ENCODE data around the gene ZNF576. TPM values are rescaled to one million over a fixed set of nuclear protein-coding genes. Genes with fewer than 3 reads are reported as not detected.
A peak's percentile ranks its signal among the peaks of the same experiment; 100 is the strongest.
"Not testable (repeated sequence)": the region's sequence is repeated elsewhere in the genome, so short reads cannot be mapped to it uniquely, and the experiment has no call there.

ZNF576 gene
- polyA plus RNA-seq, 1 donor from 2014 or later, result 9.9 TPM

DNA sequence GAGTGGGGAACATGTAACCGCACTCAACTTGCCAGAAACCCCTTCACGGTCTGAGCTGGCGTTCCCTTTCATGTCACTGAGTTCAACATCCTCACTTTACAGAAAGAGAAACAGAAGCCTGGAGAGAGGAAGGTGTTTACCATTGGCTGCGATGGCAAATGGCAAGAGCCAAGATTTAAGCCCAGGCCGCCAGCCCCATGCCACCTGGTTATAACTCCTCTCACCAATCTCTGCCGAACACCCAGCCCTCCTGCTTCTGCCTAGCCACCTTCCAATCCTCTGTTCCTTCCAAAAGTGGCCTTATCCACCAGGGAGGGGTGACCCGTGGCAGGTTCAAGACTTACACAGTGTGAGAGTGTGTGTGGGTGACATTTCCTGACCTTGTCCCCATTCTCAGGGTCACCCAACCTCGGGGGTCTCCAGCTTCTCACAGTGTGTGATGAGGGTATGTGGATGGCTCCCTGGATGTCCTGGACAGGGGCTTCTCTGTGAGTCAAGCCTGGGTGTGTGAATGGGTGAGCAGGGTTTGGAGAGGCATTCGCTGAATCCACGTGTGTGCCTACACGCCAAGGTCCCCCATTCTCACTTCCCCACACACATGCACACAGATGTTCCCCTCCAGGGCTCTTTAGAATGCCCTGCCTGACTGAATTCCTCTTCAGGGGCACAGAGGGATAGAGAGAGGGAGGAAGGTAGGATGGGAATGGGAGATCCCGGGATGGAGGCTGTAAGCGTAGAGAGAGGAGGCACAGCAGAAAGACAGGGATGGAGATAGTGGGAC, 42.0 kb downstream of the ZNF576 start:
- Mint-ChIP-seq H3K27ac (no peak overlapping the region), H3K27me3 (peaks cover 30% of the 10 kb centered on the region), H3K36me3 (no peaks in the 10 kb centered on the region), H3K9me3 (peaks cover 0 to 2% (median 0%) of the 10 kb centered on the region in 3 donors), H3K4me3 (peak overlapping the region; percentile 62 to 83 (median 71)), H3K4me1 (peaks cover 5 to 9% (median 5%) of the 10 kb centered on the region in 3 donors)

DNA sequence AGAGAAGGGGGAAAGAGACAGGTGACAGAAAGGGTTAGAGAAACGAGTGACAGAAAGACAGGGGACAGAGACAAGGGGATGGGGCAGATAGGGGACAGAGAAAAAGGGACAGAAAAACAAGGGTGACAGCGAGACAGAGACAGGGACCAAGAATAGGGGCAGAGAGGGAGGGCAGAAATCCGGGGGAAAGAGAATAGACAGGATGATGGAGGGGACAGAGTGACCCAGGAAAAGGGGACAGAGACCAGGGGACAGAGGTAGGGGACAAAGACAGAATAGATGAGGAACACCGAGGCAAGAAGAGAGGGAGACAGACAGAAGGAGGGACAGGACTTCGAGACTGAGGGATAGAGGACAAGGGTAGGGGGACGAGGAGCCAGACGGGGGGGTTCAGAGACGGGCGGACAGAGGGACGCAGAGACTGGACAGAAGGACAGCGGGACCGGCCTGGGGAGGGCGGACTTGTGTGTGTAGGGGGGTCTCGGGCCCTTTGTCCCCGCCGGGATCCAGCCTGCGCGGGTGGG, 42.7 kb downstream of the ZNF576 start:
- Mint-ChIP-seq H3K4me1 (peaks cover 5 to 9% (median 5%) of the 10 kb centered on the region in 3 donors), H3K4me3 (peak overlapping the region in 3 of 4 donors; percentile 67 to 83 (median 75)), H3K9me3 (peaks cover 0 to 2% (median 0%) of the 10 kb centered on the region in 3 donors), H3K27ac (peak overlapping the region in 1 of 3 donors; percentile 23), H3K27me3 (peaks cover 30% of the 10 kb centered on the region), H3K36me3 (no peaks in the 10 kb centered on the region)

DNA sequence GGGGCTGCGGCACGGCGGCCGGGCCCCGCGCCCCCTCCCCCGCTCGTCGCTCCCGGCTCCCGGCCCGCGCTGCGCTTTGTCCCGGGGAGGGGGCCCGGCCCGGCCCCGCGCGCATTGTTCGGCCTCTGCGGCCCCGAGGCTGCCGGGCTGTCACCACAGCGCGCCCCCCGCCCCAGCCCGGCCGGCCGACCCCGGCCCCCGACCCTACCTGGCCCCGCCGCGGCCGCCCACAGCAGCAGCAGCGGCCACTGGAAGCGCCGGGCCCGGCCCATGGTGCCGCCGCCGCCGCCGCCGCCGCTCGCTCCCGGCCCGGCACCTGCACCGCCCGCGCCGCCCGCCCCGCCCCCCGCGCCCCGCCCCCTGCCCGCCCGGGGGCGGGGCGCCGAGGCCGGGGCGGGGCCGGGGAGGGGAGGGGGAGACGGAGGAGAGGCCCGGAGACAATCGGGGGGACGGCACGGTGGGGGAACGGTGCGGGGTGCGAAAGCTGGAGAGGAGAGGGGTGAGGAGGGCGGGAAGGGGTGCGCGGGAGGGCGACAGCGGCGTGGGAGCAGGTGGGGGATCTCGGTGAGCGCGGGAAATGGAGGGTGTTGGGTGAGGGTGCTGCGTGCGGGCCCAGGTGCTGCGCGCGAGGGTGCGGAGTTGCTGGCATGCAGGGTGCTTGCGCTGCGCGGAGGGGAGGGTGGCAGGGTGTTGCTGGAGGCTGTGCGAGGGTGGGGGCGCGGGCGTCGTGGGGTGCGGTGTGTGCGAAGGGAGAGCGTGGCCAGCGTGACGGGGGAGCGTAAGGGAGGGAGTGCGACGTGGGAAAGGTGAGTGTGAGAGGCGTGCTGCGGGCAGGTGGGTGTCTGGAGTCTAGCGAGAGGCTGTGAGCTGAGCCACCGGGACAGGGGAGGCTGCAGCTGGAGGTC, 43.4 kb downstream of the ZNF576 start, which contains the start of gene CADM4:
Gene CADM4, minus strand, starts transcription at position 332 of the 905 bp plus-strand sequence. Its CDS starts 60 bp downstream, at position 272.
- peak within 1 kb of the TSS; percentile 53 to 91 (median 78) for H3K4me3 Mint-ChIP-seq
- no peaks in the 10 kb centered on the region for H3K36me3 Mint-ChIP-seq
- H3K4me1 Mint-ChIP-seq, result peaks cover 5 to 9% (median 5%) of the 10 kb centered on the region in 3 donors
- peaks cover 30% of the 10 kb centered on the region for H3K27me3 Mint-ChIP-seq
- H3K27ac Mint-ChIP-seq, result peak within 1 kb of the TSS in 2 of 3 donors; percentile 23 to 77
- H3K9me3 Mint-ChIP-seq, result peaks cover 0 to 2% (median 0%) of the 10 kb centered on the region in 3 donors

DNA sequence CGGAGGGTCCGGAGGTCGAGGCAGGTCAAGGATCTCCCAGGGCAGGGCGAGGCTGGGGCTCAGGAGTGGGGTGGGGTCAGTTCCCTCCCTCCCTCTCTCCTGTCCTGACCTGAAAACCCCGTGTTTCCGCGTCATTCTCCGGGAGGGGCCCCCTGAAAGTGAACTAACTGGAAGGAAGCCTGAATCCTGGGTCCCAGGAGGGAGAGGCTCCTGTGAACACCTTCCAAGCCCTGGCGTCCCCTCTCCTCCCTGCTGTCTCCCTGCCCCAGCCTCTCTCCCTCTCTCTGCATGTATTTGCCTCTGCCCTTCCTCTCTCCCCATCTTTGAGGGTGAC, 44.0 kb downstream of the ZNF576 start:
- H3K4me1 Mint-ChIP-seq, result peaks cover 5 to 9% (median 5%) of the 10 kb centered on the region in 3 donors
- H3K27me3 Mint-ChIP-seq, result peaks cover 26% of the 10 kb centered on the region
- H3K36me3 Mint-ChIP-seq, result no peaks in the 10 kb centered on the region
- peaks cover 0 to 2% (median 0%) of the 10 kb centered on the region in 3 donors for H3K9me3 Mint-ChIP-seq
- peak overlapping the region; percentile 53 to 91 (median 78) for H3K4me3 Mint-ChIP-seq
- H3K27ac Mint-ChIP-seq, result peak overlapping the region in 1 of 3 donors; percentile 77

DNA sequence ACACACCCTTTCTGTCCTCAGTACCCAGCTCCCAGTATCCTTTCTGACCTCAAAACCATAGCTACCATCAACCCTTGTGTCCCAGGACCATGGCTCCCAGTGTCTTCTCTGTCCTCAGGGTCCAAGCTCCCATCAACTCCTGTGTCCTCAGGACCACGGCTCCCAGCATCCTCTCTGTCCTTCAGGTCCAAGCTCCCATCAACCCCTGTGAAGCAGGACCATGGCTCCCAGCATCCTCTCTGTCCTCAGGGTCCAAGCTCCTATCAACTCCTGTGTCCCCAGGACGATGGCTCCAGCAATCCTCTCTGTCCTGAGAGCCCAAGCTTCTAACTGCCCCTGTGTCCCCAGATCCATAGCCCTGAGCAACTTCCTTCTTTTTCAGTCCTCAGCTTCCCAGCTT, 44.9 kb downstream of the ZNF576 start:
- H3K4me1 Mint-ChIP-seq, result peaks cover 5 to 9% (median 5%) of the 10 kb centered on the region in 3 donors
- H3K27ac Mint-ChIP-seq, result peak overlapping the region in 1 of 3 donors; percentile 71
- no peaks in the 10 kb centered on the region for H3K36me3 Mint-ChIP-seq
- H3K27me3 Mint-ChIP-seq, result peaks cover 26% of the 10 kb centered on the region
- peaks cover 0 to 4% (median 2%) of the 10 kb centered on the region in 3 donors for H3K9me3 Mint-ChIP-seq
- H3K4me3 Mint-ChIP-seq, result peak overlapping the region in 3 of 4 donors; percentile 15 to 65 (median 58)

DNA sequence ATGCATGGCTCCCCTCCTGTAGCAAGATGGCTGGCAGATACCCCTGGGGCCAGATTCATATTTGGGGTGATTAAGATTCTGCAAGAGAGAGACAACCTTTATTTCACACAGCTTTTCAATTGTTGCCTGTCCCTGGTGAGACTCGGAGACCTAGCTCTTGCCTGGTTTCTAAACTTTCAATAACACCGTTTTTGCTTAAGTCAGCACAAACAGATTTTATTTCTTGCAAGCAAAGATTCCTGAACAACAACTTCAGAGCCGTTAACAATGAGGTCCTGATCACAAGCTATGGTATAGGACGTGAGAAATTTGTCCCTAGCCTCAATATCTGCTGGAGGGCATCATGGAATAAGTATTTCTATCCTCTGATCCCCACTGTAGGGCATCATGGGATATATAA, 46.1 kb downstream of the ZNF576 start:
- no peak overlapping the region for H3K4me3 Mint-ChIP-seq
- H3K27me3 Mint-ChIP-seq, result peaks cover 24% of the 10 kb centered on the region
- H3K9me3 Mint-ChIP-seq, result peaks cover 0 to 6% (median 4%) of the 10 kb centered on the region in 3 donors
- H3K27ac Mint-ChIP-seq, result no peak overlapping the region
- H3K36me3 Mint-ChIP-seq, result no peaks in the 10 kb centered on the region
- peaks cover 5 to 9% (median 5%) of the 10 kb centered on the region in 3 donors for H3K4me1 Mint-ChIP-seq

DNA sequence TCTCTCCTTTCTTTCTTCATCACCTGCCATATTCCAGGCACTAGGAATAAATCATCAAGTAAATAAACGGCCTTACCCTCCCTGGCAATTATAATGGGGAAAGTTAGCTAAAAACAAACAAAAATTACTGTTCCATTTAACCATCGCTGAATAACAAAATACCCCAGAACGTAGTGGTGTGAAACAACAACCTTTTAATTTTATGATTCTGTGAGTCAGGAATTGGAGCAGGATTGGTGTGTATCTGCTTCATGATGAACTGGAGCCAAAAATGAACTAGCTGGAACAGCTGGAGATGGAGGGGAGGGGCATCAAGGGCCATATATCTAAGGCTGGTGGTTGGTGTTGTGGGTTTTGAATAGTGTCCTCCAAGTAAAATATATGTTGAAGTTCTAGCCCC, 46.9 kb downstream of the ZNF576 start:
- peaks cover 0 to 6% (median 4%) of the 10 kb centered on the region in 3 donors for H3K9me3 Mint-ChIP-seq
- peaks cover 0 to 8% (median 5%) of the 10 kb centered on the region in 3 donors for H3K4me1 Mint-ChIP-seq
- no peaks in the 10 kb centered on the region for H3K36me3 Mint-ChIP-seq
- H3K27ac Mint-ChIP-seq, result no peak overlapping the region
- H3K4me3 Mint-ChIP-seq, result no peak overlapping the region
- peaks cover 20% of the 10 kb centered on the region for H3K27me3 Mint-ChIP-seq

DNA sequence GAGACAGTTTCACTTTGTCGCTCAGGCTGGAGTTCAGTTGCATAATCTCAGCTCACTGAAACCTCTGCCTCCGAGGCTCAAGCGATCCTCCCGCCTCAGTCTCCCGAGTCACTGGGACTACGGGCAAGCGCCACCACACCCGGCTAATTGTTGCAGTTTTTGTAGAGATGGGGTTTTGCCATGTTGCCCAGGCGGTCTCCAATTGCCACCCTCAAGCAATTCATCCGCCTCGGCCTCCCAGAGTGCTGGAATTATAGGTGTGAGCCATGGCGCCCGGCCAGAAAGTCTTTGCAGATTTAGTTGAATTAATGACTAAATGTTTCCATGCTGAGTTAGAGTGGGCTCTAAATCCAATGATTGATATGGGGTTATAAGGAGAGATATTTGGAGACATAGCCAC, 47.8 kb downstream of the ZNF576 start:
- H3K9me3 Mint-ChIP-seq, result peaks cover 0 to 4% (median 4%) of the 10 kb centered on the region in 3 donors

DNA sequence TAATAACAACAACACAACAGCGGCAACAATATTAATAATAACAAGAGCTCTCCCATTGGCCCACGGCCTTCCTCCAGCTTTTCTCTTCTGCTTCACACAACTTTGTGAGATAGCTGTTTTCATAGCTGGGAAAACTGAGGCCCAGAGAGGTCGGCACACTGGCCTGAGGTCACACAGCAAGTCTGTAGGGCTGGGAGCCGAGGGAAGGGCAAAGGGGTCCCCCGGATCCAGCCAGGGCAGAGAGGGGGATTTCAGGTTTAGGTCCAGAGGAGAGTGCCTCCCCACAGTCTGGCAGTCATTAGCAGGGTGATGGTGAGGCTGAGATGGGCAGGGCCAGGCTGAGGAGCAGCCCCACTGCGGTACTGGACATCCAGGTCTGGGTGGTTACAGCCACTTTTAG, 52.2 kb downstream of the ZNF576 start:
- peaks cover 9% of the 10 kb centered on the region for H3K27me3 Mint-ChIP-seq
- H3K27ac Mint-ChIP-seq, result no peak overlapping the region
- peaks cover 0 to 3% (median 3%) of the 10 kb centered on the region in 3 donors for H3K4me1 Mint-ChIP-seq
- H3K9me3 Mint-ChIP-seq, result peaks cover 0 to 4% (median 4%) of the 10 kb centered on the region in 3 donors
- no peaks in the 10 kb centered on the region for H3K36me3 Mint-ChIP-seq
- H3K4me3 Mint-ChIP-seq, result no peak overlapping the region

More for the DNA sequence above, 47.8 kb downstream of the ZNF576 start:
- Mint-ChIP-seq H3K27ac (no peak overlapping the region), H3K36me3 (no peaks in the 10 kb centered on the region), H3K4me1 (peaks cover 0 to under 1% (median 0%) of the 10 kb centered on the region in 3 donors), H3K27me3 (peaks cover 14% of the 10 kb centered on the region), H3K4me3 (peak overlapping the region in 1 of 4 donors; percentile 3)

DNA sequence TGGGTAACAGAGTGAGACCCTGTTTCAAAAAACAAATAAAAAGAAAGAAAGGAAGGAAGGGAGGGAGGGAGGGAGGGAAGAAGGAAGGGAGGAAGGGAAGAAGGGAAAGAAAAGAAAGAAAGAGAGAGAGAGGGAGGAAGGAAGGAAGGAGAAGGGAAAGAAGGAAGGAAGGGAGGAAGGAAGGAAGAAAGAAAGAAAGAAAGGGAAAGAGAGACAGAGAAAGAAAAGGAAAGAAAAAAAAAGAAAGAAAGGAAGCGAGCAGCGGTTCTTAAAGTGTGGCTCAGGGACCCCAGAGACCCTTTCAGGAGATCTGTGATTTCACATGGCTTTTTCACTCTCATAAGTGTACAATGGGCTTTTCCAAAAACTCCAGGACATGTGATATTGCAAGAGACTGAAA, 53.1 kb downstream of the ZNF576 start:
- Mint-ChIP-seq H3K9me3 (peaks cover 0 to 4% (median 4%) of the 10 kb centered on the region in 3 donors), H3K27me3 (peaks cover 9% of the 10 kb centered on the region), H3K27ac (no peak overlapping the region), H3K4me1 (peaks cover 0 to 5% (median 3%) of the 10 kb centered on the region in 3 donors), H3K36me3 (no peaks in the 10 kb centered on the region), H3K4me3 (no peak overlapping the region)

DNA sequence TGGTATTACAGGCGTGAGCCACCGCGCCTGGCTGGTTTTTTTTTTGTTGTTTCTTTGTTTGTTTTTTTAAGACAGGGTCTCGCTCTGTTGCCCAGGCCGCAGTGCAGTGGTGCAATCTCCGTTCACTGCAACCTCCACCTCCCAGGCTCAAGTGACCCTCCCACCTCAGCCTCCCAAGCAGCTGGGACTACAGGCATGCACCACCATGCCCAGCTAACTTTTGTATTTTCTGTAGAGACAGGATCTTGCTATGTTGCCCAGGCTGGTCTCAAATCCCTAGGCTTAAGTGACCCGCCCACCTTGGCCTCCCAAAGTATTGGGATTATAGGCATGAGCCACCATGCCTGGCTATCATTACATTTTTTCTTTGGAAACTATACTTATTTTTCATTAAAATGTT, 53.9 kb downstream of the ZNF576 start:
- not testable (repeated sequence) for H3K27me3 Mint-ChIP-seq, H3K36me3 Mint-ChIP-seq, H3K4me3 Mint-ChIP-seq, H3K9me3 Mint-ChIP-seq, H3K4me1 Mint-ChIP-seq, H3K27ac Mint-ChIP-seq

Other genes with a start within 250 kb of the ZNF576 start
- not detected for gene CD177, start 242.9 kb upstream of the ZNF576 start, polyA plus RNA-seq
- not detected for gene TEX101, start 181.7 kb upstream of the ZNF576 start, polyA plus RNA-seq
- 0.25 TPM for gene LYPD3, start 131.0 kb upstream of the ZNF576 start, polyA plus RNA-seq
- 6.8 TPM for gene PHLDB3, start 91.8 kb upstream of the ZNF576 start, polyA plus RNA-seq
- gene ETHE1, start 69.4 kb upstream of the ZNF576 start, polyA plus RNA-seq, result 25.2 TPM
- gene ZNF575, start 63.4 kb upstream of the ZNF576 start, polyA plus RNA-seq, result 2.9 TPM
- 23.6 TPM for gene XRCC1, start 21.1 kb upstream of the ZNF576 start, polyA plus RNA-seq
- not detected for gene PINLYP, start 20.8 kb upstream of the ZNF576 start, polyA plus RNA-seq
- 1.0 TPM for gene IRGQ, start 461 bp upstream of the ZNF576 start, polyA plus RNA-seq
- not detected for gene SRRM5, start 15.5 kb downstream of the ZNF576 start, polyA plus RNA-seq
- 15.4 TPM for gene ZNF428, start 23.0 kb downstream of the ZNF576 start, polyA plus RNA-seq
- not detected for gene CADM4, start 43.3 kb downstream of the ZNF576 start, polyA plus RNA-seq
- 1.3 TPM for gene PLAUR, start 73.6 kb downstream of the ZNF576 start, polyA plus RNA-seq
- not detected for gene IRGC, start 119.5 kb downstream of the ZNF576 start, polyA plus RNA-seq
- 15.6 TPM for gene SMG9, start 158.4 kb downstream of the ZNF576 start, polyA plus RNA-seq
- 87.9 TPM for gene KCNN4, start 184.4 kb downstream of the ZNF576 start, polyA plus RNA-seq
- not detected for gene LYPD5, start 205.9 kb downstream of the ZNF576 start, polyA plus RNA-seq
- gene ZNF283, start 230.7 kb downstream of the ZNF576 start, polyA plus RNA-seq, result 2.6 TPM